ENCODE data around the gene FLRT2. TPM values are rescaled to one million over a fixed set of nuclear protein-coding genes. Genes with fewer than 3 reads are reported as not detected.
A peak's percentile ranks its signal among the peaks of the same experiment; 100 is the strongest.

FLRT2 gene
- total and polyA plus RNA-seq, 10 donors, result 7.8 to 63.9 (median 23.8) TPM

DNA sequence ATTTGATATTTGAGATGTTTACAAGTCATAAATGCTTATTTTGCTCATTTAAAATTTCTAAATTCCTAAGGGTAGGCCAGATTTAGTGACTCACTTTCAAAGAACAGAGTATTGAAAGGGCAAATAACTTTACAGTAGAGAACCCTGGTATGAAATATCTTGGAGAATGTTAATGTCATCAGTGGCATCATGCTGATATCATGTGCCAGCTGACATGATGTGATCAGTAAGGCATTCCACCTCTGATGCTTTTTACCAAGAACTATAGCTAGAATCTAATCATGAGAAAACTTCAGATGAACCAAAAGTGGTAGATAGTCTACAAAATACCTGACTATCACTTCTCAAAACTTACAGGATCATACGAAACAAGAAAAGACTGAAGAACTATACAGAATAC lies 2.9 kb upstream of the FLRT2 start:
- intact Hi-C loops (cut with DNase I; ENCODE audit: low total_unique reads), result no loop called here

DNA sequence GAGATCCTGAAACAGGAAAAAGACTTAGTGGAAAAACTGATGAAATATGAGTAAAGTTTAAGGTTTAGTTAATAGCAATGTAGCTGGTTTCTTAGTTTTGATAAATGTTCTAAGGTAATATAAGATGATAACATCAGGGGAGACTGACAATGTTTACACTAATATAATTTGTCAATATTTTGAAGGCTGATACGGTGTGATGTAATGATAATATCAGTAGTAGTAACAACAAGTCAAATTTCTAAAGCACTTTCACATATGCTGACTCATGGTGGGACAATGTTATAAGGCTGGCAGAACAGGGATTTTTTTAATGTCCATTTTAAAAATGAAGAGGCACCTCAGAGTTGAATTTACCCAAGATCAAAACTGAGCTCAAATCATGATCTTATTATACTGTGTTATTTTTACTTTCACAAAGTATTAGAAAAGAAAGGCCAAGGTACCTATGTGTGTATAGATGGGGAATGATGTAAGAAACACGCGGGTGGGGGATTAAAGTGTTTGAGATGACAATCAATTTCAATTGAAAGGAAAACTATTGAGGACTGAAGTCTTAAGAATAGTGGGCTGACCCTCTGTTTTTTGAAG lies 2.4 kb upstream of the FLRT2 start:
- no peak for DNase-seq
- TF ChIP-seq, protein P1, sequence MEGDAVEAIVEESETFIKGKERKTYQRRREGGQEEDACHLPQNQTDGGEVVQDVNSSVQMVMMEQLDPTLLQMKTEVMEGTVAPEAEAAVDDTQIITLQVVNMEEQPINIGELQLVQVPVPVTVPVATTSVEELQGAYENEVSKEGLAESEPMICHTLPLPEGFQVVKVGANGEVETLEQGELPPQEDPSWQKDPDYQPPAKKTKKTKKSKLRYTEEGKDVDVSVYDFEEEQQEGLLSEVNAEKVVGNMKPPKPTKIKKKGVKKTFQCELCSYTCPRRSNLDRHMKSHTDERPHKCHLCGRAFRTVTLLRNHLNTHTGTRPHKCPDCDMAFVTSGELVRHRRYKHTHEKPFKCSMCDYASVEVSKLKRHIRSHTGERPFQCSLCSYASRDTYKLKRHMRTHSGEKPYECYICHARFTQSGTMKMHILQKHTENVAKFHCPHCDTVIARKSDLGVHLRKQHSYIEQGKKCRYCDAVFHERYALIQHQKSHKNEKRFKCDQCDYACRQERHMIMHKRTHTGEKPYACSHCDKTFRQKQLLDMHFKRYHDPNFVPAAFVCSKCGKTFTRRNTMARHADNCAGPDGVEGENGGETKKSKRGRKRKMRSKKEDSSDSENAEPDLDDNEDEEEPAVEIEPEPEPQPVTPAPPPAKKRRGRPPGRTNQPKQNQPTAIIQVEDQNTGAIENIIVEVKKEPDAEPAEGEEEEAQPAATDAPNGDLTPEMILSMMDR (IDR thresholded peaks at IDR 0.05 in 8 of 11, conservative IDR thresholded peaks at IDR 0.05 in 3 of 11), result no peak
- TF ChIP-seq POLR2AphosphoS5 (IDR thresholded peaks at IDR 0.05) (no peak), POLR2A (IDR thresholded peaks at IDR 0.05) (no peak)
- 68 to 85% (median 77%) methylated on average over 3 of the region's 3 CpGs for WGBS, 5 donors
- H3K27ac ChIP-seq, result no peak overlapping the region
- H3K4me1 ChIP-seq, result peaks cover 0 to 45% (median 16%) of the 10 kb centered on the region in 6 donors
- intact Hi-C loops (cut with DNase I; ENCODE audit: low total_unique reads), result no loop called here
- peaks cover 0 to 48% (median 26%) of the 10 kb centered on the region in 7 donors for H3K27me3 ChIP-seq (replicated peaks in 1 of 7)
- H3K36me3 ChIP-seq, result no peaks in the 10 kb centered on the region
- H3K4me3 ChIP-seq, result no peak overlapping the region
- H3K9me3 ChIP-seq, result no peaks in the 10 kb centered on the region

More for the DNA sequence above, 2.9 kb upstream of the FLRT2 start:
- no peak for DNase-seq
- TF ChIP-seq, protein P1 (IDR thresholded peaks at IDR 0.05 in 8 of 11, conservative IDR thresholded peaks at IDR 0.05 in 3 of 11), result no peak
- TF ChIP-seq POLR2AphosphoS5 (IDR thresholded peaks at IDR 0.05), result no peak
- no peak for TF ChIP-seq POLR2A (IDR thresholded peaks at IDR 0.05)
- peaks cover 0 to 42% (median 21%) of the 10 kb centered on the region in 7 donors for H3K27me3 ChIP-seq (replicated peaks in 1 of 7)
- H3K4me1 ChIP-seq, result peaks cover 0 to 40% (median 13%) of the 10 kb centered on the region in 6 donors
- H3K4me3 ChIP-seq, result no peak overlapping the region
- H3K27ac ChIP-seq, result no peak overlapping the region
- H3K36me3 ChIP-seq, result no peaks in the 10 kb centered on the region
- H3K9me3 ChIP-seq, result no peaks in the 10 kb centered on the region
- 78 to 87% (median 82%) methylated on average over 1 of the region's 1 CpG for WGBS, 5 donors

DNA sequence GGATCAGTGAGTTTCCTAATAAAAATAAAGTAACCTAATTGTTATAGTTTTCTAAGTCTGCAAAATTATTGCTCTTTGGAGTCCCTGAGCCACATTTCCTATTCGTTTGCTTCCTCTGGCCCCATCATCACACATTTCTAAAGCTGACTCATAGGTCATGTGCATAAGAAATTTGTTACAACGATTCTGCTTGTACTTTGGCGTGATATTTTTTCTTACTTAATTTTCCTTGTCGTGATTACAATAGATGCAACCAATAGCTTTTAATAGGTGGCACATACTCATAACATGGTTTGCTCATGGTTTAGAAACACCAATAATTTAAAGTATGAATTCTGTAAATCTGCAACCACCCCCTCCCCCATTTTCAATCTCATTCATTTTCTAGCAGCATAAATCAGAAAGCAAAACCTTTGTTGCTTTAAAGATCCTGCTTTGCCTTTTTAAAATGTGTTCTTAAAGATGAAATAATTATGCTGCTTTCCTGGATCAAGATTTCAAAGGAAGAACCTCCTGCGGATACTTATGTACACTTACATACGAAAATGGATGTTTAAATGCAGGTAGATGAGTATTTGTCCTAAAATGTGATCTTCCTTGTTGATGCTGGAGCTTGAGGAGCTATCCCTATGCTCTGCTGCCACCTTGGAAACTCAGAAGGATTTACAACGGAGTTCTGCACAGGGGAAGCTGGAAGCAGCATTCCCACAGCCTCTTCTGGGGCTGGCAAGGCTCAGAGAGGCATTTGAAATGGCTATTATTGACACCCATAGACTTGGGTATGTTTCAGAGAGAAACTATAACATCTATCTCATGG lies 1.7 kb upstream of the FLRT2 start:
- no peak for DNase-seq
- H3K4me3 ChIP-seq, result peak overlapping the region in 7 of 8 donors; percentile 47 to 73 (median 52)
- intact Hi-C loops (cut with DNase I; ENCODE audit: low total_unique reads), result no loop called here
- no peaks in the 10 kb centered on the region for H3K36me3 ChIP-seq
- H3K9me3 ChIP-seq, result no peaks in the 10 kb centered on the region
- TF ChIP-seq, protein P1 (IDR thresholded peaks at IDR 0.05 in 8 of 11, conservative IDR thresholded peaks at IDR 0.05 in 3 of 11), result peak in 3 of 11 experiments; percentile 15 to 52 (median 23)
- no peak for TF ChIP-seq POLR2AphosphoS5 (IDR thresholded peaks at IDR 0.05)
- H3K4me1 ChIP-seq, result peaks cover 0 to 52% (median 19%) of the 10 kb centered on the region in 6 donors
- H3K27me3 ChIP-seq (replicated peaks in 1 of 7), result peaks cover 0 to 55% (median 34%) of the 10 kb centered on the region in 7 donors
- WGBS, 5 donors, result 30 to 40% (median 37%) methylated on average over 7 of the region's 7 CpGs
- H3K27ac ChIP-seq, result peak overlapping the region in 6 of 8 donors; percentile 5 to 79 (median 64)
